Osteocyte (in vitro differentiated cells): ENCODE measurements around the gene SMARCD2. TPM values are rescaled to one million over a fixed set of nuclear protein-coding genes. Genes with fewer than 3 reads are reported as not detected.
"Not testable (repeated sequence)": the region's sequence is repeated elsewhere in the genome, so short reads cannot be mapped to it uniquely, and the experiment has no call there.

ENCODE experiments used
- DNase-seq: peaks from one replicate; pipeline ENCODE4 v3.0.0; 2021; ENCODE audit warnings: mixed read lengths; ENCODE audit not compliant: unreplicated experiment; ENCODE audit errors: extremely low spot score
- H3K27ac Mint-ChIP-seq: one replicate; pipeline ENCODE4 v1.8.0; 2021; ENCODE audit warnings: mild to moderate bottlenecking, mixed read lengths; ENCODE audit not compliant: unreplicated experiment
- H3K27me3 Mint-ChIP-seq: one replicate; pipeline ENCODE4 v1.8.0; 2021; ENCODE audit warnings: mixed read lengths; ENCODE audit not compliant: unreplicated experiment
- H3K36me3 Mint-ChIP-seq: one replicate; pipeline ENCODE4 v1.8.0; 2021; ENCODE audit warnings: mixed read lengths; ENCODE audit not compliant: unreplicated experiment
- H3K4me1 Mint-ChIP-seq: one replicate; pipeline ENCODE4 v1.8.0; 2021; ENCODE audit warnings: mixed read lengths; ENCODE audit not compliant: unreplicated experiment
- H3K4me3 Mint-ChIP-seq: one replicate; pipeline ENCODE4 v1.8.0; 2021; ENCODE audit warnings: mild to moderate bottlenecking, moderate library complexity, mixed read lengths; ENCODE audit not compliant: unreplicated experiment
- H3K9me3 Mint-ChIP-seq: one replicate; pipeline ENCODE4 v1.8.0; 2021; ENCODE audit warnings: mixed read lengths; ENCODE audit not compliant: unreplicated experiment
- long read RNA-seq: library from polyadenylated mRNA; unstranded; transcript quantifications from one replicate; pipeline ENCODE4 v2.0.0, GENCODE V29; 2021
- total RNA-seq: library from RNA; stranded (reverse); gene quantifications from 2 replicates; pipeline ENCODE4 v1.2.1, GENCODE V29; 2021
- TF ChIP-seq, protein P1 (sequence below): fragments of 200-600 bp; sonication (generic); IDR thresholded peaks from 2 replicates; pipeline ENCODE4 v1.5.0; 2021; ENCODE audit warnings: antibody characterized with exemption, mild to moderate bottlenecking, moderate library complexity

The SMARCD2 gene
- 42.6 and 44.7 TPM in 2 replicates for total RNA-seq
- long read RNA-seq, partial matches to known transcripts = 31 of 36 reads
- long read RNA-seq, other reads (novel, unspliced or antisense) = 2 of 36 reads

DNA sequence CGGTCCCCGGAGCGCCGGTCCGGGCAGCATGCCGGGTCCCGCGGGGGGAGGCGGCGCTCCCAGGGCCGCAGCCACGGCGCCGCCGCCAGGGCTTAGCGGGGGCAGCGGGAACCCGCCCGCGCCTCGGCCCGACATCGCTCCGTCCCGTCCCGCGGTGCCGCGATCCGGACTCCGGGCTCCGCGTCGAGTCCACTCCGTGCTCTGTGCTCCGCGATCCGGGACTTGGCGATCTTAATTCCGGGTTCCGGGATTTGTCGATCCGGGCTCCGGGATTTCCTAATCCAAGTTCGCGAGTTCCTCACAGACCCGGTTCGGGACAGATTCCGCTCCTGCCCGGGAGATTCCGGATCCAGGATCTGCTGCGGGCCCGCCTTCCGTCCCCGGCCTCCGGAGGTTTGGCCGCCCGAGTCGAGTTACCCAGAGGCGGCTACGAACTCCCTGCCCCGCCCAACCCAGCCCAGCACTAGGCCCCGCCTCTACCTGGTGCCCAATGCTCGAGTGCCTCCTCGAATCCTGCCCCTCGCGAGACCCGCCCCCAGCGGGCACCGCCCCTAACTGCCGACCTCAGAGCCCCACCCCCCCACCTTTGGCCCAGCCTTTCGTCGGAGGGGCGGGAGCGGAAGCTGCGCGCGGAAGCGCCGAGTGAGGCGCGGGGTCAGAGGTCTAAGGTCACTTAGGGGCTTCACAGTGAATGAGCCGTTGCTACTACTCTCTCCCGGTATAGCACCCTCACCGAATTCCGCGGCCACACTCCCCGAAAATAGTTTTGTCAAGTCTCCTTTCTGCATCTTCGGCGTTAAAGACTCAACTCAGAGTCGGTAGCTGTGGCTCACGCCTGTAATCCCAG is at the start of gene SMARCD2:
TSS of gene SMARCD2 (minus strand) at position 146 of the 847 bp plus-strand sequence. CDS start at position 135, 11 bp downstream.
- peaks cover 41% of the 10 kb centered on the region for H3K4me1 Mint-ChIP-seq
- H3K27me3 Mint-ChIP-seq = no peaks in the 10 kb centered on the region
- peak; percentile 99 for DNase-seq
- H3K36me3 Mint-ChIP-seq = no peaks in the 10 kb centered on the region
- H3K9me3 Mint-ChIP-seq = no peaks in the 10 kb centered on the region
- H3K4me3 Mint-ChIP-seq = peak within 1 kb of the TSS; percentile 97
- peak within 1 kb of the TSS; percentile 93 for H3K27ac Mint-ChIP-seq
- TF ChIP-seq, protein P1, sequence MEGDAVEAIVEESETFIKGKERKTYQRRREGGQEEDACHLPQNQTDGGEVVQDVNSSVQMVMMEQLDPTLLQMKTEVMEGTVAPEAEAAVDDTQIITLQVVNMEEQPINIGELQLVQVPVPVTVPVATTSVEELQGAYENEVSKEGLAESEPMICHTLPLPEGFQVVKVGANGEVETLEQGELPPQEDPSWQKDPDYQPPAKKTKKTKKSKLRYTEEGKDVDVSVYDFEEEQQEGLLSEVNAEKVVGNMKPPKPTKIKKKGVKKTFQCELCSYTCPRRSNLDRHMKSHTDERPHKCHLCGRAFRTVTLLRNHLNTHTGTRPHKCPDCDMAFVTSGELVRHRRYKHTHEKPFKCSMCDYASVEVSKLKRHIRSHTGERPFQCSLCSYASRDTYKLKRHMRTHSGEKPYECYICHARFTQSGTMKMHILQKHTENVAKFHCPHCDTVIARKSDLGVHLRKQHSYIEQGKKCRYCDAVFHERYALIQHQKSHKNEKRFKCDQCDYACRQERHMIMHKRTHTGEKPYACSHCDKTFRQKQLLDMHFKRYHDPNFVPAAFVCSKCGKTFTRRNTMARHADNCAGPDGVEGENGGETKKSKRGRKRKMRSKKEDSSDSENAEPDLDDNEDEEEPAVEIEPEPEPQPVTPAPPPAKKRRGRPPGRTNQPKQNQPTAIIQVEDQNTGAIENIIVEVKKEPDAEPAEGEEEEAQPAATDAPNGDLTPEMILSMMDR = no peak

DNA sequence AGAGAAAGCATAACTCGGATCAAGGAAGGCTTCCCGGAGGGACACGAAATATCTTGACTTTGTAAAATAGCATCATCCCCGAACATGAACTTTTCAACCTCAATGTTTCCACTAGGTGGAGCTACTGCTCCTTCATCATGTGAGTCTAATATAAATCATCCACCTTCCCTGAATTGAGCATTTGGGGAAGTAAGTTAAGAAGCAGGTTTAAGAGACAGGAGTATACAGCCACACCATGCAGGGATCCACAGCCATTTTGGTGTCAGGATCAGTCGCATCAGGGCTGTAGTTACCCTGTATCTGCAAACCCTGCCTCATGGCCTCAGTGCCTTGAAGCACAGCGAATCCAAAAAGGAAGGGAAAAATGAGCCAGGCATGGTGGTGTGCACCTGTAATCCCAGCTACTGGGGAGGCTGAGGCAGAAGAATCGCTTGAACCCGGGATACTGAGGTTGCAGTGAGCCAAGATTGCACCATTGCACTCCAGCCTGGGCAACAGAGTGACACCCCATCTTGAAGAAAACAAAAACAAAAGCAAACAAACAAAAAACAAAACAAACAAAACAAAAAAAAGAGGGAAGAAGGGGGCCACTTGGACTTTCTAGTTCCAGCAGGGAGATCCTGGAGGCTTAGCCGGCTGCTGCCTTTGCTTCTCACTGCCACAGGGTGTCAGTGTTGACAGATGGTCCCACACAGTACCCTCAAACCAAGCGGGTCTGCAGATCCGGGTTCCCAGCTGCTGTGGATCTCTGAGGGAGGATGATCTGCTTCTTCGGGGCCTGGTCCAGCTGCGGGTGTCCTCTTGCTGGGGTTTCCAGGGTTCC is 46.8 kb upstream of the SMARCD2 start:
- H3K4me1 Mint-ChIP-seq, H3K9me3 Mint-ChIP-seq, H3K27ac Mint-ChIP-seq, H3K4me3 Mint-ChIP-seq, DNase-seq, H3K36me3 Mint-ChIP-seq: not testable (repeated sequence)
- TF ChIP-seq, protein P1 = peak; percentile 51
- peaks cover 47% of the 10 kb centered on the region for H3K27me3 Mint-ChIP-seq

DNA sequence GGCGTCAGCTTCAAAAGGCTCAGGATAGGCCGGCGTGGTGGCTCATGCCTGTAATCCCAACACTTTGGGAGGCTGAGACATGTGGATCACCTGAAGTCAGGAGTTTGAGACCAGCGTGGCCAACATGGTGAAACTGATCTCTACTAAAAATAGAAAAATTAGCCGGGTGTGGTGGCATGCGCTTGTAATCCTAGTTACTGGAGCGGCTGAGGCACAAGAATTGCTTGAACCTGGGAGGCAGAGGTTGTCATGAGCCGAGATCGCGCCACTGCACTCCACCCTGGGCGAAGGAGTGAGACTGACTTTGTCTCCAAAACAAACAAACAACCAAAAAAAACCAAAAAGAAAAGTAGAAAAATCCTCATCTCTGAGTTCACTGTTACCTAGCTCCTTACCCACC is 42.6 kb upstream of the SMARCD2 start:
- DNase-seq, H3K36me3 Mint-ChIP-seq, H3K4me1 Mint-ChIP-seq, H3K4me3 Mint-ChIP-seq, H3K9me3 Mint-ChIP-seq, H3K27ac Mint-ChIP-seq: not testable (repeated sequence)
- H3K27me3 Mint-ChIP-seq = peaks cover 22% of the 10 kb centered on the region

DNA sequence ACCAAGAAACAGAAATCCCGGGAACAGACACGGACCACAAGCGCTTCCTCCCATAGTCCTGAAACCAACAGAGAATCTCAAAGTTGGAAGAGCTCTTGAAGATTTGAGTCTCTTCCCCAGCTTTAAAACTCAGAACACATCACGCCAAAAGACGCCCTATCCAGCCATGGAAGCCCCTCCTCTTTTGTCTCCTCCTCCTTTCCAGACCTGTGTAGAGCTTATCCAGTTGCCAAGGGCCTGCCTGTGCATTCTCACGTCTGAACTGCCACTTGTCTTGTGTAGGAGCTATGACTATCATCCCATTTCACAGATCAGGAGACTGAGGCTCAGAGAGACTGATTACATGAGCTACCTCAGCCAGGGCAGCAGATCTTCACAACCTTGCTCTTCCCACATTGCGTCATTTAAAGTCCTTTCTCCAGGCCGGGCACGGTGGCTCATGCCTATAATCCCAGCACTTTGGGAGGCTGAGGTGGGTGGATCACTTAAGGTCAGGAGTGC is 40.2 kb upstream of the SMARCD2 start:
- not testable (repeated sequence) for H3K27ac Mint-ChIP-seq, H3K4me3 Mint-ChIP-seq, DNase-seq, H3K36me3 Mint-ChIP-seq, H3K4me1 Mint-ChIP-seq, H3K9me3 Mint-ChIP-seq
- H3K27me3 Mint-ChIP-seq = peaks cover 39% of the 10 kb centered on the region

DNA sequence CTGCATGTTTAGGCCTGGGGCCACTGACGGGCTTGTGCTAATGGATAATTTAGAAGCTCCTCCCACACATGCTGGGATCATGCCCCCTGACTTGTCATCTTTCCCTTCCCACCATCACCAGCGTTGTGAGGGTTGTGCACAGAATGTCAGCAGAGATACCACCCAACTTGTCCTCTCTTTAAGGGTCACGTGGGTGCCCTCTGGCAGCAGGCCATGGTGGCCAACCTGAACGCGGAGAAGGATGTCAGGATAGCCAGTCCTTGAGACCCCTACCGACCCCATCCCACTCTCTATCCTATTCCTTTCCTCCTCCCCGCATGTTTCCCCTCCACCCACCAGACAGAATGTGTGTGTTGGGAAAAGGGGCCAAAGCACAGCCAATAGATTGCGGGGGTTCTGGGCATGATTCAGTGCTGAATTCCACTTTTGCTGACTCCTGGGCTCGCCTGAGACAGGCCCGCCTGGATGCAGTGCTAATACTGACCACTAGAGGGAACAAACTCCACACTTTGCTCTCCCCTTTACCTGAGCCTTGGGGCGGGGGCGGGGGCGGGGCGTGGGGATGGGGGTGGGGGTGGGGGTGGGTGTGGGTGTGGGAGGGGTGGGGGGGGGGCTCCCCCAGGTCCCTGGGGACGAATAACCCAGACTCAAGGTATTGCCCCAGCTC is 39.6 kb upstream of the SMARCD2 start, which contains the start of gene GH2:
TSS of gene GH2 (minus strand) at position 10 of the 667 bp plus-strand sequence. CDS start 143 bp downstream, outside the sequence.
- H3K27ac Mint-ChIP-seq = no peak within 1 kb of the TSS
- H3K4me1 Mint-ChIP-seq = no peaks in the 10 kb centered on the region
- peaks cover 35% of the 10 kb centered on the region for H3K27me3 Mint-ChIP-seq
- TF ChIP-seq, protein P1 = peak; percentile 55
- no peaks in the 10 kb centered on the region for H3K9me3 Mint-ChIP-seq
- no peak for DNase-seq
- no peaks in the 10 kb centered on the region for H3K36me3 Mint-ChIP-seq
- H3K4me3 Mint-ChIP-seq = no peak within 1 kb of the TSS

DNA sequence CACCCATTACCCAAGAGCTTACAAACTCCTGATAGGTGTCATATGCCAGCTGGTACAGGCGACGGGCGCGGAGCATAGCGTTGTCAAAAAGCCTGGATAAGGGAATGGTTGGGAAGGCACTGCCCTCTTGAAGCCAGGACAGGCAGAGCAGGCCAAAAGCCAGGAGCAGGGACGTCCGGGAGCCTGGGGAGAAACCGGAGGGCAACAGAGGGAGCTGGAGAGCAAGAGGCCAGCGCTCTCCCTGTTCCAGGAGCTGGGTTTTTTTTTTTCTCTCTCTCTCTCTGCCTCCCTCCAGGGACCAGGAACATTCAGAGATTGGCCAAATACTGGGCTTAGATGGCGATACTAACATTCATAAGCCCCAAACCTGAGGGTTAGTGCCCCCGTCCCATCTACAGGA is 38.9 kb upstream of the SMARCD2 start:
- H3K27ac Mint-ChIP-seq, DNase-seq, H3K9me3 Mint-ChIP-seq, H3K4me3 Mint-ChIP-seq, H3K36me3 Mint-ChIP-seq, H3K4me1 Mint-ChIP-seq: not testable (repeated sequence)
- peaks cover 31% of the 10 kb centered on the region for H3K27me3 Mint-ChIP-seq
